Ishikawa (cell line): ENCODE data around the gene CRTAP.
A peak's percentile ranks its signal among the peaks of the same experiment; 100 is the strongest.

Source experiments
- CEBPB ChIP-seq: IDR thresholded peaks from 2 replicates; pipeline ENCODE4 v1.6.1; 2012
- CREB1 ChIP-seq: IDR thresholded peaks from 2 replicates; pipeline ENCODE4 v1.6.1; 2012; ENCODE audit warnings: low read depth
- EGR1 ChIP-seq: IDR thresholded peaks from 2 replicates; pipeline ENCODE4 v1.6.1; 2012
- EP300 ChIP-seq: IDR thresholded peaks from 2 replicates; pipeline ENCODE4 v1.6.1; 2012; ENCODE audit warnings: borderline replicate concordance
- FOXM1 ChIP-seq: IDR thresholded peaks from 2 replicates; pipeline ENCODE4 v1.6.1; 2012; ENCODE audit warnings: low read depth, borderline replicate concordance
- NFIC ChIP-seq: IDR thresholded peaks from 2 replicates; pipeline ENCODE4 v1.6.1; 2012
- RAD21 ChIP-seq: IDR thresholded peaks from 2 replicates; pipeline ENCODE4 v1.6.1; 2012; ENCODE audit warnings: low read depth
- REST ChIP-seq: IDR thresholded peaks from 2 replicates; pipeline ENCODE4 v1.6.1; 2012; ENCODE audit warnings: low read depth, mild to moderate bottlenecking
- TAF1 ChIP-seq: IDR thresholded peaks from 2 replicates; pipeline ENCODE4 v1.6.1; 2012; ENCODE audit warnings: low read depth, mild to moderate bottlenecking
- TCF12 ChIP-seq: IDR thresholded peaks from 2 replicates; pipeline ENCODE4 v1.6.1; 2012; ENCODE audit warnings: low read depth
- TEAD4 ChIP-seq: IDR thresholded peaks from 2 replicates; pipeline ENCODE4 v1.6.1; 2012
- YY1 ChIP-seq: IDR thresholded peaks from 2 replicates; pipeline ENCODE4 v1.6.1; 2012; ENCODE audit warnings: low read depth
- ZBTB7A ChIP-seq: IDR thresholded peaks from 2 replicates; pipeline ENCODE4 v1.6.1; 2012; ENCODE audit warnings: low read depth
- TF ChIP-seq, protein P1 (sequence below): IDR thresholded peaks from 2 replicates; pipeline ENCODE4 v1.6.1; 2012
- TF ChIP-seq, protein P2 (sequence below): IDR thresholded peaks from 2 replicates; pipeline ENCODE4 v1.6.1; 2012

The CRTAP gene

GRCh38 chr3:33113772-33114621 lies at the start of gene CRTAP:
Gene CRTAP, plus strand, starts transcription at chr3:33114014. Its CDS starts 64 bp downstream, at chr3:33114078.
- TF ChIP-seq TAF1 = no peak; the same call in 1 of the 2 replicates
- TF ChIP-seq, protein P1, sequence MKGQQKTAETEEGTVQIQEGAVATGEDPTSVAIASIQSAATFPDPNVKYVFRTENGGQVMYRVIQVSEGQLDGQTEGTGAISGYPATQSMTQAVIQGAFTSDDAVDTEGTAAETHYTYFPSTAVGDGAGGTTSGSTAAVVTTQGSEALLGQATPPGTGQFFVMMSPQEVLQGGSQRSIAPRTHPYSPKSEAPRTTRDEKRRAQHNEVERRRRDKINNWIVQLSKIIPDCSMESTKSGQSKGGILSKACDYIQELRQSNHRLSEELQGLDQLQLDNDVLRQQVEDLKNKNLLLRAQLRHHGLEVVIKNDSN = 0 out of 2 replicates have a peak, but pooled peaks have one; percentile 9
- peak; percentile 56 for TF ChIP-seq YY1
- TF ChIP-seq CREB1 = no peak
- TF ChIP-seq, protein P2, sequence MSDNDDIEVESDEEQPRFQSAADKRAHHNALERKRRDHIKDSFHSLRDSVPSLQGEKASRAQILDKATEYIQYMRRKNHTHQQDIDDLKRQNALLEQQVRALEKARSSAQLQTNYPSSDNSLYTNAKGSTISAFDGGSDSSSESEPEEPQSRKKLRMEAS = peak; percentile 84
- TF ChIP-seq RAD21 = no peak; the same call in 1 of the 2 replicates
- TF ChIP-seq TCF12 = peak; percentile 50; the same call in 1 of the 2 replicates
- TF ChIP-seq NFIC = peak; percentile 76

- TF ChIP-seq NFIC (no peak), YY1 (no peak), CEBPB (no peak), TEAD4 (no peak), CREB1 (no peak), ZBTB7A (no peak), RAD21 (no peak)
- TF ChIP-seq, protein P1 = no peak
- TF ChIP-seq, protein P2 = no peak
These were observed 48.9 kb upstream of the CRTAP start for GRCh38 chr3:33064929-33065328.

GRCh38 chr3:33067484-33067883 lies 46.3 kb upstream of the CRTAP start:
- TF ChIP-seq EP300 = no peak
- TF ChIP-seq CREB1 = no peak
- no peak for TF ChIP-seq TEAD4
- no peak for TF ChIP-seq REST
- TF ChIP-seq EGR1 = no peak
- TF ChIP-seq RAD21 = no peak
- no peak for TF ChIP-seq TAF1
- TF ChIP-seq, protein P2 = no peak
- no peak for TF ChIP-seq CEBPB
- no peak for TF ChIP-seq FOXM1
- no peak for TF ChIP-seq NFIC

DNA sequence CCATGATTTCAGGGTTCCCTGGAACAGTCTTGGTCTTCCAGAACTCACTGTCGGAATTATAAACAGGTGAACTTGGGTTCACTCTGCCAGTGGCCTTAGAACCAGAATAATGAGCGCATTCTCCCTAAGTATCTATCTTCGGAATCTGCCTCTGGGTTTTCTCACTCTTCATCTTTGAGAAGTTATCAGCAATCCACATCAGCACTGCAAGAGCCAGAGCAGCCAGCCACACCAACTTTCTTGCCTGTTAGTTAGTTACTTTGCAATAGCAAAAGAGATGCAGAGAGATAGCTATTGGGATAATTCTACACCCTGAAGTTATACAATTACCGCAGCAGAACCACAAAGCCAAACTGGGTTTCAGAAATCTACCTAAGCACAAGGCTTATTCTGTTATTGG lies 42.6 kb upstream of the CRTAP start:
- no peak for TF ChIP-seq TEAD4
- no peak for TF ChIP-seq FOXM1
- no peak for TF ChIP-seq YY1
- no peak for TF ChIP-seq CREB1
- no peak for TF ChIP-seq RAD21
- TF ChIP-seq, protein P2 = no peak
- TF ChIP-seq TAF1 = no peak
- TF ChIP-seq EP300 = no peak
- no peak for TF ChIP-seq ZBTB7A
- TF ChIP-seq REST = no peak
- TF ChIP-seq, protein P1 = no peak
- no peak for TF ChIP-seq TCF12
- TF ChIP-seq CEBPB = no peak
- TF ChIP-seq EGR1 = no peak
- TF ChIP-seq NFIC = no peak

GRCh38 chr3:33071946-33072345 lies 41.9 kb upstream of the CRTAP start:
- TF ChIP-seq, protein P1 = no peak
- TF ChIP-seq REST = no peak
- TF ChIP-seq, protein P2 = no peak
- TF ChIP-seq TEAD4 = no peak
- TF ChIP-seq RAD21 = no peak
- TF ChIP-seq TCF12 = no peak
- TF ChIP-seq CREB1 = no peak
